Common myeloid progenitor, CD34-positive (primary cell): Measurements from ENCODE around the gene TBX5.

Source experiments
- CTCF ChIA-PET: fragments of 350-600 bp; sonication (Branson Sonifier 250); formaldehyde crosslinking; loops from one replicate; lab custom pipeline; 2021; ENCODE audit warnings: antibody characterized with exemption; lab: Charles Lee
- POLR2A ChIA-PET: fragments of 350-600 bp; sonication (Branson Sonifier 250); formaldehyde crosslinking; loops from one replicate; lab custom pipeline; 2021; ENCODE audit warnings: antibody characterized with exemption; lab: Charles Lee
- DNase-seq, 3 donors: peaks; one replicate each; pipeline versions ENCODE4 v3.0.0 to v3.0.0-alpha.2; 2013
- H3K27ac ChIP-seq, 2 experiments: 1 replicate in 1 of 2; 2 replicates in 1 of 2; pipeline ENCODE4 v1.7.0; 2013; ENCODE audit warnings: inconsistent platforms in 2 of 2, low read length in 2 of 2, mild to moderate bottlenecking in 2 of 2, low read depth in 1 of 2, moderate library complexity in 1 of 2; ENCODE audit not compliant: severe bottlenecking in 2 of 2, insufficient read depth in 1 of 2, poor library complexity in 1 of 2
- H3K27me3 ChIP-seq, 5 experiments: replicated peaks in 2 of 5; 1 replicate in 3 of 5; 2 replicates in 2 of 5; pipeline versions ENCODE4 v1.6.1 to v1.7.0; 2013; ENCODE audit warnings: low read length in 4 of 5, mild to moderate bottlenecking in 2 of 5, moderate library complexity in 2 of 5, inconsistent platforms in 1 of 5; ENCODE audit not compliant: insufficient read depth in 5 of 5, control insufficient read depth in 4 of 5
- H3K36me3 ChIP-seq, 4 experiments: 1 replicate in 2 of 4; 2 replicates in 2 of 4; pipeline versions ENCODE4 v1.6.1 to v1.7.0; 2013; ENCODE audit warnings: low read length in 3 of 4, control low read depth in 1 of 4, mild to moderate bottlenecking in 1 of 4; ENCODE audit not compliant: control insufficient read depth in 4 of 4, insufficient read depth in 4 of 4
- H3K4me1 ChIP-seq, 4 experiments: 1 replicate in 3 of 4; 2 replicates in 1 of 4; pipeline versions ENCODE4 v1.6.1 to v1.7.1; 2013; ENCODE audit warnings: low read length in 3 of 4, mild to moderate bottlenecking in 3 of 4, control low read depth in 1 of 4, inconsistent platforms in 1 of 4, moderate library complexity in 1 of 4; ENCODE audit not compliant: control insufficient read depth in 4 of 4, insufficient read depth in 4 of 4; ENCODE audit errors: control extremely low read depth in 1 of 4
- H3K4me3 ChIP-seq, 7 experiments: 1 replicate in 4 of 7; 2 replicates in 3 of 7; pipeline versions ENCODE4 v1.5.1 to v1.7.0; 2013; ENCODE audit warnings: mild to moderate bottlenecking in 7 of 7, low read length in 6 of 7, moderate library complexity in 6 of 7, inconsistent platforms in 2 of 7, low read depth in 2 of 7, control low read depth in 1 of 7; ENCODE audit not compliant: insufficient read depth in 4 of 7, control insufficient read depth in 1 of 7; ENCODE audit errors: extremely low read depth in 1 of 7
- H3K9me3 ChIP-seq, 5 experiments: 1 replicate in 4 of 5; 2 replicates in 1 of 5; pipeline versions ENCODE4 v1.6.1 to v1.7.1; 2013; ENCODE audit warnings: low read length in 4 of 5, mild to moderate bottlenecking in 2 of 5, inconsistent platforms in 1 of 5, low read depth in 1 of 5, moderate library complexity in 1 of 5; ENCODE audit not compliant: control insufficient read depth in 4 of 5, insufficient read depth in 2 of 5; ENCODE audit errors: control extremely low read depth in 1 of 5
- WGBS: methylation state at CpG from one replicate; pipeline ENCODE4 v1.1.5; 2013; ENCODE audit not compliant: insufficient coverage; 5-methylcytosine and 5-hydroxymethylcytosine counted together

Gene TBX5

GRCh38 chr12:114347861-114348260 lies 58.1 kb downstream of the TBX5 start:
- H3K27me3 ChIP-seq = no peaks in the 10 kb centered on the region
- DNase-seq = no peak
- ChIA-PET POLR2A (no interaction called here), CTCF (interaction anchor here (0.7 kb wide), 1 partner anchor 26 kb away, joined by 3 read pairs; no protein-coding TSS in a partner anchor)
- no peaks in the 10 kb centered on the region for H3K9me3 ChIP-seq
- H3K36me3 ChIP-seq = no peaks in the 10 kb centered on the region
- no CpG with 5 or more reads among the region's 3 CpGs for WGBS
- H3K27ac ChIP-seq = no peak overlapping the region
- no peaks in the 10 kb centered on the region for H3K4me1 ChIP-seq
- no peak overlapping the region for H3K4me3 ChIP-seq

- ChIA-PET POLR2A (no interaction called here), CTCF (no interaction called here)
- no peak overlapping the region for H3K4me3 ChIP-seq
- H3K27ac ChIP-seq = no peak overlapping the region
- H3K4me1 ChIP-seq = no peaks in the 10 kb centered on the region
- no peaks in the 10 kb centered on the region for H3K27me3 ChIP-seq
- H3K9me3 ChIP-seq = no peaks in the 10 kb centered on the region
- no peaks in the 10 kb centered on the region for H3K36me3 ChIP-seq
- no peak for DNase-seq
- WGBS = 56% methylated on average over 1 of the region's 2 CpGs
Measured at GRCh38 chr12:114344831-114345230, 61.1 kb downstream of the TBX5 start.

GRCh38 chr12:114344303-114344663 lies 61.7 kb downstream of the TBX5 start:
- no peaks in the 10 kb centered on the region for H3K9me3 ChIP-seq
- POLR2A ChIA-PET = no interaction called here
- H3K27me3 ChIP-seq = no peaks in the 10 kb centered on the region
- no peak overlapping the region for H3K27ac ChIP-seq
- no peaks in the 10 kb centered on the region for H3K4me1 ChIP-seq
- DNase-seq = no peak
- CTCF ChIA-PET = no interaction called here
- no peak overlapping the region for H3K4me3 ChIP-seq
- no peaks in the 10 kb centered on the region for H3K36me3 ChIP-seq
- 89% methylated on average over 1 of the region's 1 CpG for WGBS

GRCh38 chr12:114343585-114344302 lies 62.2 kb downstream of the TBX5 start:
- H3K36me3 ChIP-seq = no peaks in the 10 kb centered on the region
- no peak for DNase-seq
- H3K9me3 ChIP-seq = no peaks in the 10 kb centered on the region
- no peaks in the 10 kb centered on the region for H3K4me1 ChIP-seq
- ChIA-PET POLR2A (no interaction called here), CTCF (interaction anchor here (0.6 kb wide), 1 partner anchor 9 kb away, joined by 3 read pairs; no protein-coding TSS in a partner anchor)
- H3K27me3 ChIP-seq = no peaks in the 10 kb centered on the region
- no peak overlapping the region for H3K27ac ChIP-seq
- no peak overlapping the region for H3K4me3 ChIP-seq
- 100% methylated on average over 3 of the region's 4 CpGs for WGBS

GRCh38 chr12:114342656-114343055 lies 63.3 kb downstream of the TBX5 start:
- H3K4me1 ChIP-seq = no peaks in the 10 kb centered on the region
- ChIA-PET CTCF (no interaction called here), POLR2A (no interaction called here)
- H3K27ac ChIP-seq = no peak overlapping the region
- no peaks in the 10 kb centered on the region for H3K36me3 ChIP-seq
- no peaks in the 10 kb centered on the region for H3K27me3 ChIP-seq
- WGBS = 100% methylated on average over 1 of the region's 5 CpGs
- no peak for DNase-seq
- no peak overlapping the region for H3K4me3 ChIP-seq
- no peaks in the 10 kb centered on the region for H3K9me3 ChIP-seq

GRCh38 chr12:114341635-114342034 lies 64.3 kb downstream of the TBX5 start:
- Histone ChIP-seq H3K9me3 (no peaks in the 10 kb centered on the region), H3K4me1 (no peaks in the 10 kb centered on the region), H3K4me3 (no peak overlapping the region), H3K27ac (no peak overlapping the region), H3K27me3 (no peaks in the 10 kb centered on the region), H3K36me3 (no peaks in the 10 kb centered on the region)
- DNase-seq = no peak
- ChIA-PET POLR2A (no interaction called here), CTCF (no interaction called here)
- WGBS = 90% methylated on average over 2 of the region's 6 CpGs

- WGBS = 81% methylated on average over 2 of the region's 3 CpGs
- Histone ChIP-seq H3K4me3 (no peak overlapping the region), H3K36me3 (no peaks in the 10 kb centered on the region), H3K9me3 (no peaks in the 10 kb centered on the region), H3K4me1 (no peaks in the 10 kb centered on the region), H3K27ac (no peak overlapping the region), H3K27me3 (no peaks in the 10 kb centered on the region)
- ChIA-PET CTCF (no interaction called here), POLR2A (no interaction called here)
- DNase-seq = no peak
Measured at GRCh38 chr12:114340231-114340630, 65.7 kb downstream of the TBX5 start.
